Central memory CD4-positive, alpha-beta T cell (primary cell): ENCODE data around the gene KLC1.

Source experiments
- DNase-seq: peaks from one replicate; pipeline ENCODE4 v3.0.0; 2022

The KLC1 gene

GRCh38 chr14:103705504-103706284, 76.7 kb downstream of the KLC1 start:
- no peak for DNase-seq

DNA sequence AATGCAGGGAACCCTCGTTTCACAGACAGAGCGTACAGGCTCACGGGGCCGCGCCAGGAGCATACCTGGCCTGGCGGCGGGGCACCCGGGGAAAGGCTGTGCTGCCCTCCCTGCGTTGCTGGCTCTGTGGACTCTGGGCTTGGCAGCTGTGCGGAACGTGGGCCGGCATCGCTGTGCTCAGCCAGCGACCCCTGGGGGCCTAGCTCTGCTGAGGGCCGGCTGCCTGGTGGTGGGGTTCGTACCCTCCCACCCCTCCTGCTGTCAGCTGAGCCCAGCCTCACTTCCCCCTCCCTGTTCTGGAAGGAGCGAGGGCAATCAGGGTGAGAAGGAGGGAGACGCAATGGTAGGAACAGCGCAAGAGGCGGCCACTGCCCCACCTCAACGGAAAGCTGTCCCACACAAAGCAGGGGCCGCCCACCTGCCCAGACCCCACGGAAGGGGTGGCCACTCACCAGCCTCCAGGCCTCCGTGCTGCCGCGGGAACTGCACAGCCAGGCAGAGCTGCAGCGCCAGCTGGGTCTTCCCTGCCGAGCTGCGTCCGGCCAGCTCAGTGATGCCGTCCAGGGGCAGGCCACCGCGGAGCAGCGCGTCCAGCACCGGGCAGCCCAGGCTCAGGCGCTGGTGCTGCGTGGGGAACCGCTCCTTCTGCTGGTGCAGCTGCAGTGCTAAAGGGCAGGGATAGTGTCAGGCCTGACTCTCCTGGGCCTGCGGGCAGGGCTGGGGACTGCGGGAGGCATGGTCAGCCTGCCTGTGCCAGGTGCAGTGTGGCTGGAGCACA, 77.7 kb downstream of the KLC1 start:
- no peak for DNase-seq

GRCh38 chr14:103707329-103708263, 78.6 kb downstream of the KLC1 start:
- no peak for DNase-seq

- DNase-seq: no peak
Observed at GRCh38 chr14:103708750-103709187, 79.8 kb downstream of the KLC1 start.

DNA sequence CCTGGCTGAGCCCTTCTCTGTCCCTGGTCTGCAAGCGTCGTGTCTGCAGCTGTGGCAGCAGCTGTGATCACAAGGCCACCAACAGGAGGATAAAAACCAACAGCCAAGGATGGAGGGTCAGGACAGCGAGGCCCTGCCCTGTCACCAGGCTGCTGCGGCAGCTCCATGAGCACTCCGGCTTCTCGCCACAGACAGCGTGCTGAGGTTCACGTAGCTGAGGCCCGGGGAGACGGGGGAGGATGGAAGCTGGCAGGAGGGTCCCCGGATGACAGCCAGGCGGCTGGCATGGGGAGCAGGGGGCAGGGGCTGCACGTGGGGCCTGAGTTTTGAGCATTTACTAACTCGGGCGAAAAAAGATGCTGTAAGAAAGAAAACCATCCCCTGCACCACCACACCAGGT, 80.8 kb downstream of the KLC1 start:
- no peak for DNase-seq

GRCh38 chr14:103710771-103711377, 81.9 kb downstream of the KLC1 start:
- DNase-seq: no peak

DNA sequence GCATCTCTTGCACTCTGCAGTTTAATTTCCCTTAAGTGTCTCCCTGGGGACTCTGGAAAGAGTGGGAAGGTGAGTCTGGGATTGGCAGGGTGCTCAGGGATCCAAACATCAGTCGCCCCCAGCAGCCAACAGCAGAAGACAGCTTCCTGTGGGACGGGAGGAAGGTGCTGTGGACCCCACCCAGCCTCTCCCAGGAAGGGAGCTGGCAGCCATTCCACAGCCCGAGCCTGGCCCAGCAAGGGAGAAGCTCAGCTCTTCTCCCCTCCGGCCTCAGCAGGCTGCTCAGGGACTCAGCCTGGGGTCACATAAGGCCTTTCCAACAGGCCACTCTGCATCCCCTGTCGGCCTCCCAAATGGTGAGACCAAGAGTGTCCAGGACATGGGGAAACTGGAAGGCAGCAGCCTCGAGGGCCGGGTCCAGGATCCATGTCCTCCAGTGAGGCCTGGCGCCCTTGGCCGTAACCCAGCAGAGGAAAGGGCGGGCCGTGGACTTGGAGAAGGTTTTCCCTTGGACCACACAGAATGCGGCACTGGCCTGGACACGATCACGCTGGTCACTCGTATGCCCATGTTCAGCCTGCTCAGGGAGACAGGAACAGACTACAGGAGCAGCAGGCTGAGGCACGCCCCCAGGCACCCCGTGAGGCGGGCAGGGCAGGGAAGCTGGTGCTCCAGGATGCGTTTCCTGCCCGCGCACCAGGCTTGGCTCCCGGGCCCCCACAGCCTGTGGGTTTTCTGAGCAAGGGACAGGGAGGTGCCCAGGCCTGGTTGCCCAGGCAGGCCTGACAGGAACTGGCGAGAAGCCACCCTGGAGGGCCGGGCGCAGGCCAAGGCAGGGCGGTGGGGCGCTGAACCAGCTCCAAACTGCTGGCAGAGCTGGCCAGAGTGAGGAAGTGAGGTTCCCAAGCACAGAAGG, 82.8 kb downstream of the KLC1 start:
- no peak for DNase-seq

DNA sequence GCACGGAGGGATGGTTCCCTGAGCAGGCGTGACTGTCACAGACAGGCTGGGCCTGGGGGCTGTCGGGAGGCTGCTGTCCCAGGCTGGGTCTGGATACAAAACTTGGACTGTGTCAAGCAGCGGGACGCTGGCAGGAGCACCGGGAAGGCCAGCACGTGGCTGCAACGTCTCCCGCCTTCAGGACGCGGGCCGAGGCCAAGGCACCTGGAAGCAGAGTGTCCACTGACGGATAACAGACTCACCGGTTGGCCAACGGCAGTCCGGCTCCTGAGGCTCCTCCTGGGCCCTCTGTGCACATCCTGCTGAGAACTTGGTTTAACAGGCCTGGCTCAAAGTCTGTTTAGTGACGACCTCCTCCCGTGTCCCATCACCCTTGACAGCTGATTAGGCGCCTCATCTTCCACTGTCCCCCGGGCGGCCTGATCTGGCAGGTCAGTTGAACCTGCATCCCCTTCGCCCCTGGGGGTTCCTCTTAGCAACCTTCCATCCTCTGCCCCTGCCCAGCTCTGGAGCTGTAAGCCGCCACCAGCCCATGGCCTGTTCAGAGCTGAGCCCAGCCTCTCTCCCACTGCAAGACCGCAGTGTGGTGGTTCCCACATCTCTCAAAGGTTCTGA, 83.7 kb downstream of the KLC1 start:
- no peak for DNase-seq

- DNase-seq: no peak
Observed at GRCh38 chr14:103713304-103714062, 84.5 kb downstream of the KLC1 start.

- no peak for DNase-seq
Observed at GRCh38 chr14:103714063-103714724, 85.2 kb downstream of the KLC1 start.

- peak; percentile 100 for DNase-seq
Observed at GRCh38 chr14:103715052-103716000, 86.3 kb downstream of the KLC1 start, which contains the start of the genes XRCC3 and ZFYVE21. Gene XRCC3 (minus strand): TSS chr14:103715451. CDS start chr14:103711087, 4,364 bp downstream. Gene ZFYVE21 (plus strand): TSS chr14:103715810. CDS start chr14:103715842, 32 bp downstream.

DNA sequence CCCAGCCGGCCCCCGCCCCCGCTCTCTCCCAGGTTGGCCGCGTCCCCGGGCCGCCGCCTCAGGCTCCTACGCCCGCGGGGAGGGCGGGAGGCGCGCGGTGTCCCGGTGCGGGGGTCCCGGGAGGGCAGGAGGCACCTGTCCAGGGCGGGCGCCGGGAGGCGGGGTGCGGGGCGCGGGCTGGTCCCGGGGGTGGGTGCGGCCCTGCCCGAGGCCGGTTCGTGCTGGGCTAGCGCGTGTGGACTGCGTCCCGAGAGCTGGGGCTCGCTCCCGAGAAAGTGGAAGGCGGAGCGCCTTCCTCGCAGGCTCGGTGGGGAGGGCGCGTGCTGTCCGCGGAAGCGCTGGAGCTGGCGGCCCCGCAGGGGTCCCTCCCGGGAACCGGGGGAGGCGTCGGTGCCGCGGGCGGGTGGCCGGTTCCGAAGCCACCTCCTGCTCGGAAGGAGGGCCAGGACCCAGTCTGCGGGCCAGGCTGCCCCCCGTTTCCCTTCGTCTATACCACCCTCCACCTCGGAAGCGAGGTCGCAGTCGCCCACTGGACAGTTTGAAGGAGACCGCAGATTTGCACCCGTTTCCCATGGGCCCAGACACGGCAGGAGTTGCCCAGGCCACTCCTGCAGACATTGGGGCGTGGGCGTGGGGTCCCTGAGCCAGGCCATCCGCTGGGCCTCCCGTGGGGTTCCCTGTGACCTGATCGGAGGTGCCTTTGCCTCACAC, 87.2 kb downstream of the KLC1 start:
- no peak for DNase-seq

GRCh38 chr14:103716899-103717411, 87.9 kb downstream of the KLC1 start:
- DNase-seq: no peak

DNA sequence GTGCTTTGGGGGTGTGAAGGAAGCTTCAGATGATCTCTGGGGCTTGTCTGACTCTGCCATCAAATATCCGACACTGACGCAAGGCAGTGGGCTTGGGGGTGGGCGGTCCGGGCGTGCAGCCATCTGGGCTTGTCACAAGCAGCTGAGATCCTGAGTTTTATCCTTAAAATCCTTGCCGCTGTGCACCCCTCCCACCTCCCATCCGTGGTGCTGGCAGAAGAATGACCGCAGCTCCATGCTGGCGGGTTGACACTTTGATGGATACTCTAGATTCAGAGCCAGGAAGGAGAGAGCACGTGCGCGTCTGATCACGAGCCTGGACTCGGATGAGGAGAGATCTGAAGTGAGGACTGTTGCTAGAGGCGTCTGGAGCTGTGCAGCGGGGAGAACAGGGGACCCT, 89.6 kb downstream of the KLC1 start:
- DNase-seq: no peak

DNA sequence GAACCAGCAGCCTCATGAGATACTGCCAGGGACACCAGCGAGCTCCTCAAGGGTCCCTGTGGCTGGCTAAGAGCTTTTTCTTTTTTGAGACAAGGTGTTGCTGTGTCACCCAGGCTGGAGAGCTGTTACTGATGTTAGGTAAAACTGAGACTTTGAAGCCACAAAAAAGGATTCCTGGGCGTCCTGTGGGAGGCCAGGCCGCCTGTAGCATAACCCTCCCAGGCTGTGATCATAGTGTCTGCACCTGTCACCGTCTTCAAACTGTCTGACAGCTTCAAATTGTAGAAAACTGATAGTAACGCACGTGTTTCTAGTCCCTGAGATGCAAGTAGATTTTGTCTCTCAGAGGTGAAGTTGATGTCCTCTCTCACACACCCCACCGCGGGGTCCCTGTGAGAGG, 90.7 kb downstream of the KLC1 start:
- no peak for DNase-seq

DNA sequence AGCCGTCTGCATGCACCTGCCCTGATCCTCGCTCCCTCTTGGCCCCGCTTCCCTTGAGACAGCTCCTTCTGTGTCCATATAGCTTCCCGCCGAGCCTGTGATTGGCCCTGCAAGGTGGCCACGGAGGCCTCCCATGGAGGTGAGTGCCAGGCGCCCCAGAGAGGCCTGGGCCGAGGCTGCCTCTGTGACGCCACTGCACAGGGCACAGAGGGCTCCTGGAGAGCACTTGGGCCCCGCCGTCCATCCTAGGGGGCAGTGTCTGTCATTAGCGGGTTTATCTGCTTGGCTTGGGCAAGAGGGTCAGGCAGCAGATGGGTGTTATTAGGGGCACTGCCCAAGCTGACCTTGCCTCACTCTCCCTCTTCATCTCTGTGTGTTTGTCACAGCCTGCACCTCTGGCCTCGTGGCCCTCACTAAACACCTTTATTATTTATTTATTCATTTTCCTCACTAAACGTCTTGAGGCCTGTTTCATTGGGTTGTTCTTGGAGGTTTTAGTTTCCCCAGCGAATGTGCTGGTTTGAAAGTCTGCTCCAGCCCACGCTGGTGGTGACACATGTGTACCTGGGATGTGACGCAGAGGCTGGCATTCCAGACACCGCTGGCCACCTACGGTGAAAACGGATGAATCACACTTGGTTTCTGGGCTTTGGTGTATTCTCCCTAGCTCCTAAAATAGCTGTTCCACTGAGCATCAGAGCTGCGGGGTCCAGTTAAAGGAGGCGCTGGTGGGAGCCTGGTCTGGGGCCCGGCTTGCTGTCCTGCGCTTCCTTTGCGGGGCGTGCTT, 92.5 kb downstream of the KLC1 start:
- DNase-seq: no peak

GRCh38 chr14:103723748-103724081, 94.7 kb downstream of the KLC1 start:
- no peak for DNase-seq
